Measurements from ENCODE around the gene RRN3.

- TF ChIP-seq CTCF (IDR thresholded peaks at IDR 0.05; ENCODE audit: insufficient read depth, low read depth, low read length) (no peak), EZH2 (IDR thresholded peaks at IDR 0.05; ENCODE audit: insufficient read depth, low read length) (no peak)
Observed at GRCh38 chr16:15037003-15037402, 57.1 kb downstream of the RRN3 start.
